HG02870 (cell line): ENCODE measurements around the gene SLC4A1AP.

Experiments used
- ATAC-seq: cut with Tn5 transposase; IDR thresholded peaks from one replicate; pipeline ENCODE4 v1.9.1; 2021; ENCODE audit warnings: mild to moderate bottlenecking, moderate library complexity; ENCODE audit not compliant: unreplicated experiment

SLC4A1AP gene

DNA sequence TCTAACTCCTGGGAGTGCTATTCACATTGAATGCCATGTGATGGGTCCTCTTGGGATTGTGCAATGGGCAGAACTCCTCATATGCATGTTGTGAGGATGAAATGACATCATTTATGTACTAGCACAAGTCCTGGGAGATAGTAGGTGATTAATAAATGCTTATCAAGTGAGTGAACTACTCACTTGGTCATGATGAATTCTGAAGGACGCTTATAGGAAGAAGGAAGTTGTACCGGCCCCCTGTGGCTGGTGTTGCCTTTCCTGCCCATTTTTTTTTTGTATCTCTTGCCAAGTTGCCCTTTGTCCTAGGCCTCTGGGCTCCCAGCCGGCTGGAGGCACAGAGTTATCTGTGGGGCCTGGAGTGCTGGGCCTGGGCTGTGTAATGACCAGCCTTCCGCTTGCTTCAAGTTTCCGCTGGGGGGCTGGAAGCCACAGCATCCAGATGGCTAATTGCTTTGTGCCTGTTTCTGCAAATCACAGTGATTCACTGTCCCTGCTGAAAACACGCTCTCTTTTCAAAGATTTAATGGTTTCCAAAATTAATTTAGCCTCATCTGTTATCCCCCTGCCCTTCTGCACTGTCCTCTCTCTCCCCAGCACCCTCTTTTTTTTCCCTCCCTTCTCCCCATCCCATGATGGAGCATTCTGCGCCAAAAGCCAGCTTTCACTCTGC is 74.1 kb downstream of the SLC4A1AP start:
- no peak for ATAC-seq

DNA sequence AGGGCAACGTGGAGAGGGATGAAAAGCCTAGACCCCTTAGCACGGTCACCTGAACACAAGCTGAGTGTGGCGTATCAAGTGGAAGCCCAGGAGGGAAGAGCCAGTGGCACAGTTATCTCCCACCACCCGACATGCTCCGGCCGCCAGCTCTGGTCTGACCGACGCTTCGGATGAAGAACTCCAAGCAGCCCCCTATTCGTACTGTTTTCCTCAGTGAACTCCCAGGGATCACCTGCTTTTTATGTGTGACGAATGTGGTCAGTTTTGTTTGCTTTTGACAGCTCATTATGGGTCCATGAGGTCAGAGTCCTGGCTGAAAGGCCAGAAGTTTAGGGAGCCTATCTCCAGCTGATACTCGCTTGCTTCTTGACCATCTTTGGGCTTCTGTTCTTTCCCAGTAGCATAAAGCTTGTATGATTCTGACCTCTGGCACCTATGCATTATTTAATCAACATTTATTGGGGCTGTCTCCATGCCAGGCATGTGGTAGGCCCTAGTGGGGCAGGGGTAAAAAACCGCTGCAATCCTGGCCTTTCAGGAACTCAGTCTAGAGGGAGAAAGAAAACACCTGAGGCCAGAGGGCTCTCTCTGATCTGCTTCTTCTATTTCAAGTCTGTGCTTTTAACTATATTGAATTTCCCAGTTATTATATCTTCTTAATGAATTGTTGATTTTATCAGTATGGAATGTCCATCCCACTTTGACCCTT is 74.8 kb downstream of the SLC4A1AP start:
- ATAC-seq: no peak

DNA sequence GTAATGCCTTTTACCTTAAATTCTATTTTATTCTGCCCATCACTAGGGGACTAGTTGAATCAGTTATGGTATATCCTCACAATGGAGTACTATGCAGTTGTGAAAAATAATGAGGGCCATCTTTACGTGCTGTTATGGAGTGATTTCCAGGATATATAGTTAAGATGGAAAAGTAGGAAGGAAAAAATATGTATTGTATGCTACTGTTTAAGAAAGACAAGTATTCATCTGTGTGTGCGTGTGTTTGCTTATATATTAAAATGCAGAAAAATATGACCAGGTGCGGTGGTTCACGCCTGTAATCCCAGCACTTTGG is 75.3 kb downstream of the SLC4A1AP start:
- ATAC-seq: no peak

DNA sequence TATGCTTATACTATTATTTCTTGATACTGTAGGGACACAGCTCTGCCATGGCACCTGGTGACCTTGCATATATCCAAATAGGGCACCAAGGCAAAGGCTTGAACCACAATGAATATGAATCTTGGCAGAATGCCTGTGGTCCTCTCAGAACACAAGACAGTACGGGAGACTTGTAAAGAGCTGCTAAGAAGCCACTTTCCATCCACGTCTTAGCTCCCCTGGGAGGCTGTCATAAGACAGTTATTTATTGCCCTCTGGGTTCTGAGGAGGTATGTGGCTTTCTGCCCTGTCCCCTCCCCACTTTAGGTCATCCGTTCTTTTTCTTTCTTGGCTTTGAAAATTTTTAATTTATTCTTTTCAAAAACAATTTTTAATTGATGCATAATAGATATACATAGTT is 78.0 kb downstream of the SLC4A1AP start:
- no peak for ATAC-seq

DNA sequence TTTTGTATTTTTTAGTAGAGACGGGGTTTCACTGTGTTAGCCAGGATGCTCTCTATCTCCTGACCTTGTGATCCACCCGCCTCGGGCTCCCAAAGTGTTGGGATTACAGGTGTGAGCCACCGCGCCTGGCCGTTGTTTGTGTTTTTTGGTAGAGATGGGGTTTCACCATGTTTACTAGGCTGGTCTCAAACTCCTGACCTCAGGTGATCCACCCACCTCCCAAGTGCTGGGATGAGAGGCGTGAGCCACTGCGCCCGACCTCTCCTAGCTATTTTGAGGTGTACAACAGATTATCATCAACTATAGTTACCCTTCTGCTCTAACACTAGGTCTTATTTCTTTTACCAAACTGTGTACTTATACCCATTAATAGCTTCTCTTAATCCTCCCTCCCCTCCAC is 78.9 kb downstream of the SLC4A1AP start:
- no peak for ATAC-seq
